Umbilical cord (tissue), 2 donors: ENCODE measurements around the gene PLCXD1. TPM values are rescaled to one million over a fixed set of nuclear protein-coding genes. Genes with fewer than 3 reads are reported as not detected.
A peak's percentile ranks its signal among the peaks of the same experiment; 100 is the strongest.
"Not testable (repeated sequence)": the region's sequence is repeated elsewhere in the genome, so short reads cannot be mapped to it uniquely, and the experiment has no call there.

Experiments used
- DNase-seq: peaks from one replicate; pipeline ENCODE4 v3.0.0-alpha.2; 2015; ENCODE audit warnings: low spot score
- total RNA-seq: library from RNA; depleted of rRNA; stranded (reverse); fragments of >200 nt; gene quantifications from one replicate; pipeline ENCODE4 v1.2.3, GENCODE V29; 2014; ENCODE audit warnings: low replicate concordance; ENCODE audit not compliant: insufficient read depth

PLCXD1 gene
- total RNA-seq, 1 donor from 2014 or later = 1.4 TPM

DNA sequence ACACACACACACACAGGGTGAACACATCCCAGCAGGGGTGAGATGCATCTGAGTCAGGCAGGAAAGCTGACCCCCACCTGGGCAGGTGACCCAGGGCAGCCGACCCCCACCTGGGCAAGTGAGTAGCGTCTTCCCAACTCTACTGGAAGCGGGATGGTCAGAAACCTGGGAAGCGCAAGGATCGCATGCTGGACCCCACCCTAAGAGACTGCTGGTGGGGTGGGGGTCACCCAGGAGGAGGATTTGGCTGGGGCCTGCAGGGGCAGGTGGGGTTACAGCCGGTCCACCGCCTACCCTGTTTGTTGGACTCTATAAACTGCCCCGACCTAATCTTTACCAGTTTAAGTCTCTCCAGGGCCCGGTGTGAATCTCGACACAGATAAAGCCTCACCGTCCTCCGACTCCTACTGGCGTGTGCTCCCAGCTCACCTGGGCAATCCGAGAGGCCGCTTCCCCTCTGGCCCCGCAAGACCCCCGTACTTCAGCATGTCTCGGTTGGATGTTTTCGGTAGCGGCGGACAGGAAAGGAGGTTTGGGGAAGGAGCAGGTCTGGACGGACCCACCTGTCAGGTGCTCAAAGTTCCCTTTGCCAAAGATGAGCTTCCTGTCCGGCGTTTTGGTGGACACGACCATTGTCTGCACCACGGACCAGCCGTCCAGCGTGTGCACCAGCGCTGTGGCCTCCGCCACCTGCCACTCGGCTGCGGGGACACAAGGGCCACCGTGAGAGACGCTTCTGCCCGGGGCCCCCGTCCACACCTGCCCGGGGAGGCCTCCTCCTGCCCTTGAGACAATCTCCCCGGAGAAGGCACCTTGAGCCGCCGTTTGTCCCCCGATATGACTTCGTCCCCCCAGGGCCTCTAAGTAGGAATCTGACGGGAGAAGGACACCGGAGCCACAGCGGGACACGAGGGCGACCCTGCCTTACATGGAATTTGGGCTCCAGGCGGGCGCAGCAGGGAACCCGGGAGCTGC is 35.5 kb downstream of the PLCXD1 start:
- DNase-seq = no peak

DNA sequence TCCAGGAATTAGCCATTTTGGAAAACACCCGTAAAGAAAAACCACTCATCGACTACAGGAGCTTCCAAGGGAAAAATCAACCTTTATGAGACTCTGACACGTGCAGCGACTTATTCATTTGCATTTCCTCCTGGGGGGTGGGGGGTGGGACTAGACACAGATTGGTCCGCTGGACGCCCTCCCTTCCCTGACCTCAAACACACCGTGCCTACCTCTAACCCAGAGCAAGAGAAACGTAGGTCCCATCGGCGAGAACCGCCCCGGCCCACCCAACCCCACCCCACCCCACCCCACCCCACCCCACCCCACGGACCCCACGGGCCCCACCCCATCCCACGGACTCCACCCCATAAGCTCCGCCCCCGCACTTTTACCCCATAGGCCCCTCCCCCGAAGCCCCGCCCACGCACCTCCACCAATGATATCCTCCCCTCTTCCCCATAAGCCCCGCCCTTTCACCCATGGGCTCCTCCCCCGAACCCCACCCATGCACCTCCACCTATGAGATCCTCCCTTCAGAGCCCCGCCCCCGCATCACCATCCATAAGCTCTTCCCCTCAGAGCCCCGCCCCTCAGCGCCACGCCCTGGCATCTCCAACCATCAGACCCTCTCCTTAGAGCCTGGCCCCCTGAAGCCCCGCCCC is 36.4 kb downstream of the PLCXD1 start:
- DNase-seq = no peak

DNA sequence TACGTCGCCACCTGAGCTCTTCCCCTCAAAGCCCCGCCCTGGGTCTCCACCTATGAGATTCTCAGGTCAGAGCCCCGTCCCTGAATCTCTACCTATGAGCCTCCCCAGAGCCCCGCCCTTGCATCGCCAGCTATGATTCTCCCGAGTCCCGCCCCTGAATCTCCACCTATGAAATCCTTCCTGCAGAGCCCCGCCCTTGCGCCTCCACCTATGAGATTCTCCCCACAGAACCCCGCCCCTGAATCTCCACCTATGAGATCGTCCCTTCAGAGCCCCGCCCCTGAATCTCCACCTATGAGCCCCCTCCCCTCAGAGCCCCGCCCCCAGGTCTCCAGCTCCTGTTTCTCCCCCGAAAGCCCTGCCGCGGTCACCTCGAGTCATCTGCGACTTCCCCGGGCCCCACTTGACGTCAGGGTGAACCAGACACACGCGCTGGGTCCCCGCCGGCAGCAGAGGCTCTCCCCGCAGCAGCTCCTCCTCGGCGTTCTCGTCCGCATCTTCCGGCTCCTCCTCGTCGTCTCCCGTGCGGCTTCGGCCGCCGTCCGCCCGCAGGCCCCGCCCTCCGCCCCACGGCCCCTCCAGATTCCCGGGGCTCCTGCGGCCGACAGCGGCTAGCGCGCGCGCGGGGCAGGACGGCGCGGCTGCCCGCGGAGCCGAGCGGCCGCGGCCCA is 37.0 kb downstream of the PLCXD1 start:
- DNase-seq = peak; percentile 98

DNA sequence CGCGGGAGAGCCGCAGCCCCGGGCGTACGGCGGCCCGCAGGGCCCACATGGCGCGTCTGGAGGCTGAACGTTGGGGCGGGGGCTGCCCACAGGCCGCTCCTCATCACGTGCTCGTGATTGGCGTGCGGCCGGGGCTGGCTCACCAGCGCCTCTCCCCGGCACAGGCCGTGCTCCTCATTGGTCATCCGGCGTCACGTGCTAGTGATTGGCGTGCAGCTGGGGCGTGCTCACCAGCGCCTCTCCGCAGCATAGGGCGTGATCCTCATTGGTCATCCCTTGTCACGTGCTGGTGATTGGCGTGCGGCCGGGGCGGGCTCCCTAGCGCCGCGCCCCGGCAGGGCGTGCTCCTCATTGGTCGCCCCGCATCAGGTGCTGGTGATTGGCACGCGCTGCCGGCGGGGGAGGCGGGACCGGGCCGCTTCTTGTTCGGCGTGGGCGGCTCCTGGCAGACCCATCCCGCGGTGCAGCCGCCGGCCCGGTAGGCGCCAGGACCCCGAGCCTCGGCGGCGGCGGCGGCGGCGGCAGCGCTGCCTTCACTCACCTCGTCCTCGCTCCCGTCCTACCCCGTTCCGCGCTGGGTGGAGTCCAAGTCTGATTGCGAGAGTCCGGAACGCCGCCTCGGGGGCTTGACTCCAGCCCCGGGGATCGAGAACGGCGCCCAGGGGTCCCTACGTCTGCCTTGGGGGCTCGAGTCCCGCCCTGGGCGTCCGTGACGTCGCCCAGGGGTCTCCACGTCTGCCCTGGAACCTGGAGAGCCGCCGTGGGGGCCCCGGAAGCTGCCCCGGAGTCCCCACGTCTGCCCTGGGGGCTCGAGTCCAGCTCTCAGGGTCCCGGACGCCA is 37.8 kb downstream of the PLCXD1 start, which contains the start of gene GTPBP6:
Gene GTPBP6 (minus strand): TSS at position 58 of the 840 bp plus-strand sequence. CDS start 9 bp downstream, at position 49.
- peak; percentile 100 for DNase-seq

DNA sequence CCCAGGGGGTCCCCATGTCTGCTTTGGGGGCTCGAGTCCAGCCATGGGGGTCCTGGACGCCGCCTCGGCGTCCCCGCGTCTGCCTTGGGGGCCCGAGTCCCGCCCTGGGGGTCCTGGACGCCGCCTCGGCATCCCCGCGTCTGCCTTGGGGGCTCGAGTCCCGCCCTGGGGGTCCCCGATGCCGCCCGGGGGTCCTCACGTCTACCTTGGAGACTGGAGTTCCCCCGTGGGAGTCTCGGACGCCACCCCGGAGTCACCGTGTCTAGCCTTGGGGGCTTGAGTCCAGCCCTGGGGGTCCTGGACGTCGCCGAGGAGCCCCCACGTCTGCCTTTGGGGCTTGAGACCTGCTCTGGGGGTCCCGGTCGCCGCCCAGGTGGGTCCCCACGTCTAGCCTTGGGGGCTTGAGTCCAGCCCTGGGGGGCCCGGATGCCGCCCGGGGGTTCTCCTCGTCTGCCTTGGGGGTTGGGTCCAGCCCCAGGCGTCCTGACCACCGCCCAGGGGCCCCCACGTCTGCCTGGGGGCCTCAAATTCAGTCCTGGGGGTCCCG is 38.5 kb downstream of the PLCXD1 start:
- DNase-seq = peak; percentile 9

DNA sequence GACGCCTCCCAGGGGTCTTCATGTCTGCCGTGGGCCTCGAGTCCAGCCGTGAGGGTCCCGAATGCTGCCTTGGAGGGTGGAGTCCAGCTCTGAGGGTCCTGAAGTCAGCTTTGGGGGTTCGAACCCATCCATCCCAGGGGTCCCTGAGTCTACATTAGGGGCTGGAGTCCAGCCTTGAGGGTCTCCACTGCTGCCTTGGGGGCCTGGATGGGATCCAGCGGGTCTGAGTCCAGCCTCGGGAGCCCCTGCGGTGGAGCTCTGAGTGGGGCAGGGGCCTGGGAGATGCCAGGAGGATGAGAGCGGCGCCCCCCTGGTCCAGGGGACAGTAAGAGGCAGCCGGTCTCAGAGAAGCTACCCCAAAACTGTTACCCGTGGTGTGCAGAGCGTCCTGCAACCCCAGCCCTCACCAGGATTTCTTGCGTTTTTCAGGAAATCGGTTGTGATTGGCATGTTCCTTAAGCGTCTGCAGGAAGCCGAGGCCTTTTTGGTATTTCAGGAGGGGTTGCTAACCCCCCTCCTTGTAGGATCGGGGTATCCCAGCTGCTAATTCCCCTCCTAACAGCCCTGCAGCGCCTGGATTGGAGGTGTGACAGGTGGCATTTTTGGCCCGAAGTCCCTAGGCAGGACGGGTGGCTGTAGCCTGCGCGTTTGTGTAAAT is 39.1 kb downstream of the PLCXD1 start:
- peak; percentile 32 for DNase-seq

DNA sequence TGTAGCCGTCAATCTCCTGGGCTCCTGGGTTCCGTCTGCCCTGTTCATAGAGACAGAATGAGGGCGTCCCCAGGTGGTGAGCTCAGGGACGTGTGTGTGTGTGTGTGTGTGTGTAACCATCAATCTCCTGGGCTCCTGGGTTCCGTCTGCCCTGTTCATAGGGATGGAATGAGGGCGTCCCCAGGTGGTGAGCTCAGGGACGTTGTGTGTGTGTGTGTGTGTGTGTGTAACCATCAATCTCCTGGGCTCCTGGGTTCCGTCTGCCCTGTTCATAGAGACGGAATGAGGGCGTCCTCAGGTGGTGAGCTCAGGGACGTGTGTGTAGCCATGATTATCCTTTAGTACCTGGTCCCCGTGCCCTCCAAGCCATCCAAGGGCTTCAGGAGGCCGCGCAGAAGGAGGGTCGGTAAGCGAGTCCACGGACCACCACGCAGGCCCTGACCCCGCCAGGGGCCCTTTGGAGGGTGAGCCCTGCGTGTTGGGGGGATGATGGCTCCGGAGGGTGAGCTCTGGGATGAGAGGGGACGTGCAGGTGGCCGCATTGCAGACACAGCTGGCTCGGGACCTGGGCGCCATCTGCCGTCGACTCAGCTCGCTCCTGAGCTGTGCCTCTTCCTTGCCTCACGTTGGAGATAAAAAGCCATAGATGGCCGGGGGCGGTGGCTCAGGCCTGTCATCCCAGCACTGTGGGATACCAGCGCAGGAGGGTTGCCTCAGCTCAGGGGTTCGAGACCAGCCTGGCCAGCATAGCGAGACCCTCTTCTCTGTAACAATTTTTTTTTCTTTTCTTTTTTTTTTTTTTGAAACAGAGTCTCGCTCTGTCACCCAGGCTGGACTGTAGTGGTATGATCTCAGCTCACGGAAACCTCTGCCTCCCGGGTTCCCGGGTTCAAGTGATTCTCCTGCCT is 42.8 kb downstream of the PLCXD1 start:
- DNase-seq = peak; percentile 55

DNA sequence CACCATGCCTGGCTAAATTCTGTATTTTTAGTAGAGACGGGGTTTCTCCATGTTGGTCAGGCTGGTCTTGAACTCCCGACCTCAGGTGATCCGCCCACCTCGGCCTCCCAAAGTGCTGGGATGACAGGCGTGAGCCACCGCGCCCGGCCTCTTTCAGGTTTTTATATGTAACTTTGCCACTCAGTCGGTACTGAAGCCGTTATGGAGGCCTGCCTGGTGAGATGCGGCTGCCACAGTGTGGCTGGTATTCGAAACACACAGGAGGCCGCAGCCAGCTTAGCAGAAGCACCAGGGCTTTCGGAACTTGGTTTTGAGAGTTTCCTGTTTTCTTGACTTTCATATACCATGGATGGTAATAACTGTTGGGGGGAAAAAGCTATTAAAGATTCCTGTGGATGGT is 43.5 kb downstream of the PLCXD1 start:
- DNase-seq = not testable (repeated sequence)

DNA sequence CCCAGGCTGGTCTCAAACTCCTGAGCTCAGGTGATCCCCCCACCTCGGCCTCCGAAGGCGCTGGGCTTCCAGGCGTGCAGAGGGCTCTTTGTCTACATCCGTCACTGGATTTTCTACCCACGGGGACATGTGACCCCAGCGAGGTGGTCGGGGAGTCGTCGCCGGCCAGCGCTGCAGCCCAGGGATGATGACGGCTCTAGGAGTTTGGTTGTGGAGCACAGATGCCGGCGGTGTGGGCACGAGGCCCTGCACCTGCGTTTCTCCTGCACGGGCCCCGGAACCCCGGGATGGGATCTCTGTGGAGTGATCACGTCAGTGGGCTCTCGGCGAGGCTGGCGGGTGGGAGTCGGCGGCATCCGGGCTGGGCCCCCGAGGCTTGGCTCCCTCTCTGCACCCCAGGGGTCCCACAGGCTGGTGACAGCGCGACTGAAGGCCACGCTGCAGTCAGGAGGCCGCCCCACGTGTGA is 46.5 kb downstream of the PLCXD1 start:
- DNase-seq = no peak

DNA sequence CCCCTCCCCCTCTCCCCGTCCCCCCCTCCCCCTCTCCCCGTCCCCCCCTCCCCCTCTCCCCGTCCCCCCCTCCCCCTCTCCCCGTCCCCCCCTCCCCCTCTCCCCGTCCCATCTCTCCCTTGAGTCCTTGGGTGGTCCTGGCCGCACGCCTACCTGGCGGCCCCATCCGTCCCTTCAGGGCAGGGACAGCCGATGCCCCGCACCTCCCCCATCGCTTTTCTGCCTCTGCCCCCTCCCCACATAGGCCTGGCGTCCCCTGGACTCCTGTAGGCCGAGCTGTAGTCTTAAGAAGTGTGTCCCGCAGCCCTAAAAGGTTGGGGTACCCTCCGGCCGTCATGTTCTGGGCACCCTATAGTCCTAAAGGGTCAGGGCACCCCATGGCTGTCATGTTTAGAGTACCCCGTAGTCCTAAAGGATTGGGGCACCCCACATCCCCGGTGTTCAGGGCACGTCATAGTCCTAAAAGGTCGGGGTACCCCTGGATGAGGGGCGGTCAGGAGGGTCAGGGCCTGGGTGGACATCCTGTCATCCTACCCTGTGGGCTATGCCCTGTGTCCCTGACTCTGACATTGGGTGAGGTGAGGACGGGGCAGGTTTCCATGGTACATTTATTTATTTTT is 48.2 kb downstream of the PLCXD1 start:
- no peak for DNase-seq

DNA sequence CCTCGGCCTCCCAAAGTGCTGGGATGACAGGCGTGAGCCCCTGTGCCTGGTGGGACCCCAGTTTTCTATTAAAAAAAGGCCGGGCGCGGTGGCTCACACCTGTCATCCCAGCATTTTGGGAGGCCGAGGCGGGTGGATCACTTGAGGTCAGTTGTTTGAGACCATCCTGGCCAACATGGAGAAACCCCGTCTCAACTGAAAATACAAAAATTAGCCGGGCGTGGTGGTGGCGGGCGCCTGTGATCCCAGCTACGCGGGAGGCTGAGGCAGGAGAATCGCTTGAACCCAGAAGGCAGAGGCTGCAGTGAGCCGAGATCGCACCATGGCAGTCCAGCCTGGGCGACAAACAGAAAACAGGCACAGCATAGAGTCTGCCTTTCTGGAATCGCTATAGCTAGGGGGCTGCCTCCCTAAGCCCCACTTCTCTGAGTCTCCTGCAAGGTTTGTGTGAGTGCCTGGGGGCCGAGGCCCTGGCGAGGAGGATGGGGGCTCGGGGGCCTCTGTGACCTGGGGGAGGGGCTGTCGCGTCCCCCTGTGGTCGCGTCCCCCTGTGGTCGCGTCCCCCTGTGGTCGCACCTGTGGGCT is 49.1 kb downstream of the PLCXD1 start:
- not testable (repeated sequence) for DNase-seq

DNA sequence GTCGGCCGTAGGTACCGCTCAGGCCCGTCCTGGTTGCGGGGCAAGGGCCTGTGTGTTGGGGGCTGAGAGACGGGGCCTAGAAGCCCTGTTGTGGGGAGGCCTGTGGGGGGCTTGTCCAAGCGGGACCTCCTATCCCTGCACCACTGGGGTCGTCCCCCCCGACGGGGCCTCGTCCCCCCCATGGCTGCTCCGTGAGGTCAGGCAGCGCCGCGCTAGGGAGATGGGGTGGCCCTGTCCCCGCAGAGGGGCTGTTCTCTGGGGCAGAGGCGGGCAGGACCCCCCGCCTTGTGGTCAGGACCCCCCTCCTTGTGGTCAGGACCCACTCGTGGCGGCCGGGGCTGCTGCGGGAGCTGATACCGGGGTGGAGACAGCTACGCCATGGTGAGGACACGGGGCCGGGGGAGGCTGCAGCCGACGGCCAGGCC is 49.6 kb downstream of the PLCXD1 start:
- no peak for DNase-seq

DNA sequence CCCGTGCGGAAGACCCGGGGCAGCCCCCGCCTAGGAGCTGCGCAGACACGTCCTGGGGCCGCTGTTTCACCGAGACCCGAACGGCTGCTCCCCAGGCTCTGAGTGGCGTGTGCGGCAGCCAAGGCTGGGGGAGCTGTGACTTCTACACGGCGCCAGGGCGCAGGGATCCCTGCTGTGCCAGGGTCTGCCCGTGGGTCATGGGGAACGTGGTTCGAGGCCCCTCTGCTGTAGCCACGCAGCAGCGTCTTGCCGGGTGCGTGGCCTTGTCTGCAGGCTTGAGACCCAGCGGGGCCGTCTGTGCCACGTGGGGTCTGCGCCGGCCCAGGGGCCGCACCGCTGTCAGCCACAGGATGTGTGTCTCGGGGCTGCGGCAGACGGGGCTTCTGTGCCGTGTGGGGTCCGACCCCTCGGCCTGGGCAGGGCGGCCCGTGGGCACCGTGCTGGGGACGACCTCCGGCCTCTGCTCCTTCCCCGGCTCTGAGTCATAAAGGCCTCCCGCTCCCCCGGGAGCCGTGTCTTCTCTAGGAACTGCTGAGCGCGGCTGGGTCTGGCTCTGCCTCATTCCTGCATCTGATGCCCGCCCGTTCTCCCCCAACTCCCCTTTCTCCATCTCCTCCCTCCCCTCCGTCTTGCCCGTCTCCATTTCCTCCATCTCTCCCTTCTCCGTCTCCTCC is 50.1 kb downstream of the PLCXD1 start:
- peak; percentile 42 for DNase-seq

DNA sequence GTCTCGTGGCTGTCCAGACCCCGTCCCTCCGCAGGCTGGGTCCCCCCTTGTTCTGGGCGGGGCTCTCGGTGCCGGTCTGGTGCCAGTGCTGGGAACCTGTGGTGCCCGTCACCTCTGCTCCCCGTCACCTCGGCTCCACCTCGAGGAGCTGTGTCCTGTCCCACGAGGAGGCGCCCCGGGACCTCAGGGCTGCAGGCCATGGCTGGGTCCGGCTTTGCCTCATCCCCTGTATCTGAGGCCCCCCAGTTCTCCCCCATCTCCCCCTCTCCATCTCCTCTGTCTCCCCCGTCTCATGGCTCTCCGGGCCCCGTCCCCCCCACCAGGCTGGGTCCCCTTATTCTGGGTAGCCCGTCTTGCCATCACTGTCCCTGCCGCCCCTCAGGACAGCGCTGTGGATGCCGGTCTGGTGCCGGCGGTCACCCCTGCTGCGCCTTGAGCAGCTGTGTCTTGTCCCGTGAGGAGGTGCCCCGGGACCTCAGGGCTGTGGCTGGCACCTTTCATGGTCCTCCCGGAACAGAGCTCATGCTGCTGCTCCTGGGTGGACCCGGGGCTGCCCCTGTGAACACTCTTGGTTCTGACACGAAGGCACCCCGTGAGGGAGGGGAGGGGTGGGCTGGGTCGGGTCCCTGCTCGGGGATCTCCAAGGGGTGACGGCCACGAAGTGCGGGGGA is 50.8 kb downstream of the PLCXD1 start:
- no peak for DNase-seq

DNA sequence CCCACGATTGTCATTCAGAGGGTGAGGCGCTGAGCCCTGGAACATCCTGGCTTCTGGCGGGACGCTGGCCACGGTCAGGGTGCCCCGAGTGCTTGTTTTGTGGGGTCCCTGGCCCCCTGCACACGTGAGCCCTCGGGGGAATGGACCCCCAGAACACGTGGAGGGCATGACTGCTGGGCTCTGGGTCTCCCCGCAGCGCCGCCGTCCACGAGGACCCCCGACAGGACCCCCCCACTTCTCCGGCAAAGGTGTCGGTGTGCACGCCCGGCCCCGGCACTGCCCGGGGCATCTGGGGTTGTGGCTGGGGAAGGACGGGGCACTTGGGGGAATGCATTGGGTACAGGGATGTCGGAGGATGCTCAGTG is 51.3 kb downstream of the PLCXD1 start:
- DNase-seq = no peak

DNA sequence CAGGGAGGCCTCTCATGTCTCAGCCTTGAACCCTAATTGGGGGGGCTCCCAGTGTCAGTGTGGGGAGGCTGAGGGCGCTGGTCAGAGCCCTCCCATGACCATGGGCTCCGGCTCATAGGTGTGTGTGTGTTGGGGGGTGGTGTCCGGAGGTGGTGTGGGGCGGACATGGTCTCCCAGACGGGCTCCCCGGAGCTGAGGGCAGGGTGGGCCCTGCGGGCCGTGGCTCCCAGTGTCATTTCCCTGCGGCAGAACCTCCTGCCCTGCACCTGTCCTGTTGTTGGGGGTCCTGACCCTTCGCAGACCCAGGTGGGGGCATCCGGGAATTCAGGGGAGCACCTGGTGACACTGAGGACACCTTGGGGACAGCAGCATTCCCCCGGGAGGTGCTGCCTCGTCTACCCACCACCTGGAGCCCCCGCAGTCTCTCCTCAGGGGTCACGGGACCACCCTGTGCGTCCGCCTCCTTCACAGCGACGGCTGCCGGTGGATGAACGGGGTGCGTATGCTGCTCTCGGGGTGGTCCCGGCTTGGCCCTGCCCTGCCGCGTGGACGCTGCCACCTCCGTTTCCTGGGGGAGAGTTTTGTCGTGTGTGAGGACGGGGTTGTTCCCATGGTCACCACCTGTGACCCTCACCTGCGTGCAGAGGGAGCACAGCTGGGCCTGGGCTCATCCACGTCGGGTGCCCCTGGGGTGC is 51.9 kb downstream of the PLCXD1 start:
- no peak for DNase-seq
